ENCODE measurements around the gene SMPD2.

SMPD2 gene

GRCh38 chr6:109485266-109485935, 44.9 kb downstream of the SMPD2 start:
- Histone ChIP-seq H3K18ac (ENCODE audit: low read depth in 1 of 2, low read length in 2 of 2) (no peak overlapping the region), H3K9ac (ENCODE audit: low read length) (no peak overlapping the region), H3K4me2 (ENCODE audit: low read length, poor library complexity, severe bottlenecking) (no peak overlapping the region), H3K23ac (ENCODE audit: low read length in 2 of 2) (no peak overlapping the region), H2BK5ac (ENCODE audit: low read depth, low read length, poor library complexity, severe bottlenecking) (no peak overlapping the region), H2AFZ (ENCODE audit: low read depth, low read length) (no peak overlapping the region), H3K27ac (ENCODE audit: low read length, poor library complexity, severe bottlenecking) (no peak overlapping the region), H3K4ac (ENCODE audit: low read depth in 1 of 2, low read length in 2 of 2) (no peak overlapping the region), H3K9me3 (ENCODE audit: control insufficient read depth, low read length) (no peaks in the 10 kb centered on the region), H3K27me3 (ENCODE audit: control insufficient read depth in 1 of 2, insufficient read depth in 1 of 2, low read length in 2 of 2) (peaks cover 0 to 4% of the 10 kb centered on the region in 2 experiments), H3K4me1 (ENCODE audit: control insufficient read depth, insufficient read depth, low read depth, low read length) (peaks cover 5% of the 10 kb centered on the region), H3K14ac (ENCODE audit: low read length in 2 of 2) (no peak overlapping the region), H4K91ac (ENCODE audit: low read length) (no peak overlapping the region), H2BK120ac (ENCODE audit: low read depth, low read length) (no peak overlapping the region), H3K4me3 (ENCODE audit: insufficient read depth in 1 of 2, low read depth in 1 of 2, low read length in 2 of 2) (no peak overlapping the region), H3K36me3 (ENCODE audit: control insufficient read depth in 1 of 2, insufficient read depth in 2 of 2, low read depth in 1 of 2, low read length in 2 of 2) (peaks cover 2 to 16% of the 10 kb centered on the region in 2 experiments), H2BK15ac (ENCODE audit: low read depth, poor library complexity, severe bottlenecking) (no peak overlapping the region), H4K8ac (ENCODE audit: low read length) (no peak overlapping the region), H2BK12ac (ENCODE audit: low read length in 2 of 2) (no peak overlapping the region), H2AK5ac (ENCODE audit: low read length, severe bottlenecking) (no peak overlapping the region), H3K79me1 (replicated peaks; ENCODE audit: low read length, poor library complexity, severe bottlenecking) (peaks cover 8% of the 10 kb centered on the region)
- WGBS, result 83% methylated on average over 3 of the region's 3 CpGs
- no peak for DNase-seq

DNA sequence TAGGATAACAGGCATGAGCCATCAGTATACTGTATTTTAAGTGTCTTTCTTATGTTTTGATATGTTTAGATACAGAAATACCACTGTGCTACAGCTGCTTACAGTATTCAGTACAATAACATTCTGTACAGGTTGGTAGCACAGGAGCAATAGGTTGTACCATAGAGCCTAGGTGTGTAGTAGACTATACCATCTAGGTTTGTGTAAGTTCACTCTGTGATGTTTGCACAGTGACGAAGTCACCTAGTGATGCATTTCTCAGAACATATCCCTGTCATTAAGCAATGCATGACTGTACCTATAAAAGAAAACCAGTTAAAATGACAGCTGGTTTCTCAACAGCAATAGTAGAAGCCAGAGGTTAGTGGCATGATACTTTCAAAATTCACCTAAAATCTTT, 45.5 kb downstream of the SMPD2 start:
- Histone ChIP-seq H3K18ac (ENCODE audit: low read depth in 1 of 2, low read length in 2 of 2) (no peak overlapping the region), H3K36me3 (ENCODE audit: control insufficient read depth in 1 of 2, insufficient read depth in 2 of 2, low read depth in 1 of 2, low read length in 2 of 2) (peaks cover under 1 to 9% of the 10 kb centered on the region in 2 experiments), H4K8ac (ENCODE audit: low read length) (no peak overlapping the region), H3K4me3 (ENCODE audit: insufficient read depth in 1 of 2, low read depth in 1 of 2, low read length in 2 of 2) (no peak overlapping the region), H2BK5ac (ENCODE audit: low read depth, low read length, poor library complexity, severe bottlenecking) (no peak overlapping the region), H4K91ac (ENCODE audit: low read length) (no peak overlapping the region), H2BK15ac (ENCODE audit: low read depth, poor library complexity, severe bottlenecking) (no peak overlapping the region), H3K9ac (ENCODE audit: low read length) (no peak overlapping the region), H2AK5ac (ENCODE audit: low read length, severe bottlenecking) (no peak overlapping the region), H3K9me3 (ENCODE audit: control insufficient read depth, low read length) (no peaks in the 10 kb centered on the region), H3K4ac (ENCODE audit: low read depth in 1 of 2, low read length in 2 of 2) (no peak overlapping the region), H3K14ac (ENCODE audit: low read length in 2 of 2) (no peak overlapping the region), H3K4me2 (ENCODE audit: low read length, poor library complexity, severe bottlenecking) (no peak overlapping the region), H2BK12ac (ENCODE audit: low read length in 2 of 2) (no peak overlapping the region), H3K23ac (ENCODE audit: low read length in 2 of 2) (no peak overlapping the region), H3K79me1 (replicated peaks; ENCODE audit: low read length, poor library complexity, severe bottlenecking) (peaks cover 8% of the 10 kb centered on the region), H3K27me3 (ENCODE audit: control insufficient read depth in 1 of 2, insufficient read depth in 1 of 2, low read length in 2 of 2) (peaks cover 0 to 4% of the 10 kb centered on the region in 2 experiments), H3K4me1 (ENCODE audit: control insufficient read depth, insufficient read depth, low read depth, low read length) (peaks cover 5% of the 10 kb centered on the region), H2BK120ac (ENCODE audit: low read depth, low read length) (no peak overlapping the region), H3K27ac (ENCODE audit: low read length, poor library complexity, severe bottlenecking) (no peak overlapping the region), H2AFZ (ENCODE audit: low read depth, low read length) (no peak overlapping the region)
- DNase-seq, result no peak
- whole genome bisulfite sequencing, result 71% methylated on average over 1 of the region's 1 CpG

DNA sequence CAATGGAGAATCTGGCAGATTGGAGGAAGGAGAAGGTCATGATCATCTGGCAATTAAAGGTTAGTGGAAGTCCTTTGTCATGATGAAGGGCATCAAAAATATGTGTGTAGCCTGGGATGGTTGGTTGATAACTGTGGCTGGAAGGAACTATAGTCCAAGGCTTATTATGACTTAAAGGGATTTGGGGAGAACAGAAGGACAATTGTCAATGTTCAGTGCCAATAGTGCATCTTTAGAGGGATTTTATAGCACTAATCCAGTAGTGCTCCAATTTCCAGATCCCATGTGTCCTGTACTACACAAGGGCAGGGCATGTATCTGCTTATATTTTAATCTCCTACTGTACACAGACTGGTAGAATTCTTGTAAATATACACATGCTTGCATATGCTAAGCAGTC, 47.5 kb downstream of the SMPD2 start:
- Histone ChIP-seq H3K23ac (ENCODE audit: low read length in 2 of 2) (no peak overlapping the region), H3K4me1 (ENCODE audit: control insufficient read depth, insufficient read depth, low read depth, low read length) (no peaks in the 10 kb centered on the region), H3K27me3 (ENCODE audit: control insufficient read depth in 1 of 2, insufficient read depth in 1 of 2, low read length in 2 of 2) (peaks cover 0 to 7% of the 10 kb centered on the region in 2 experiments), H3K4me2 (ENCODE audit: low read length, poor library complexity, severe bottlenecking) (no peak overlapping the region), H2AK5ac (ENCODE audit: low read length, severe bottlenecking) (no peak overlapping the region), H3K9ac (ENCODE audit: low read length) (no peak overlapping the region), H2BK15ac (ENCODE audit: low read depth, poor library complexity, severe bottlenecking) (no peak overlapping the region), H2BK5ac (ENCODE audit: low read depth, low read length, poor library complexity, severe bottlenecking) (no peak overlapping the region), H3K36me3 (ENCODE audit: control insufficient read depth in 1 of 2, insufficient read depth in 2 of 2, low read depth in 1 of 2, low read length in 2 of 2) (no peaks in the 10 kb centered on the region), H3K79me1 (replicated peaks; ENCODE audit: low read length, poor library complexity, severe bottlenecking) (no peaks in the 10 kb centered on the region), H2BK12ac (ENCODE audit: low read length in 2 of 2) (no peak overlapping the region), H4K8ac (ENCODE audit: low read length) (no peak overlapping the region), H3K9me3 (ENCODE audit: control insufficient read depth, low read length) (no peaks in the 10 kb centered on the region), H3K14ac (ENCODE audit: low read length in 2 of 2) (no peak overlapping the region), H2BK120ac (ENCODE audit: low read depth, low read length) (no peak overlapping the region), H3K27ac (ENCODE audit: low read length, poor library complexity, severe bottlenecking) (no peak overlapping the region), H4K91ac (ENCODE audit: low read length) (no peak overlapping the region), H2AFZ (ENCODE audit: low read depth, low read length) (no peak overlapping the region), H3K4me3 (ENCODE audit: insufficient read depth in 1 of 2, low read depth in 1 of 2, low read length in 2 of 2) (no peak overlapping the region), H3K18ac (ENCODE audit: low read depth in 1 of 2, low read length in 2 of 2) (no peak overlapping the region), H3K4ac (ENCODE audit: low read depth in 1 of 2, low read length in 2 of 2) (no peak overlapping the region)
- DNase-seq, result no peak

GRCh38 chr6:109490713-109491112, 50.2 kb downstream of the SMPD2 start:
- Histone ChIP-seq H3K9ac (ENCODE audit: low read length) (no peak overlapping the region), H3K14ac (ENCODE audit: low read length in 2 of 2) (no peak overlapping the region), H2BK15ac (ENCODE audit: low read depth, poor library complexity, severe bottlenecking) (no peak overlapping the region), H3K9me3 (ENCODE audit: control insufficient read depth, low read length) (no peaks in the 10 kb centered on the region), H4K91ac (ENCODE audit: low read length) (no peak overlapping the region), H3K36me3 (ENCODE audit: control insufficient read depth in 1 of 2, insufficient read depth in 2 of 2, low read depth in 1 of 2, low read length in 2 of 2) (no peaks in the 10 kb centered on the region), H2BK5ac (ENCODE audit: low read depth, low read length, poor library complexity, severe bottlenecking) (no peak overlapping the region), H4K8ac (ENCODE audit: low read length) (no peak overlapping the region), H2AK5ac (ENCODE audit: low read length, severe bottlenecking) (no peak overlapping the region), H3K23ac (ENCODE audit: low read length in 2 of 2) (no peak overlapping the region), H3K4ac (ENCODE audit: low read depth in 1 of 2, low read length in 2 of 2) (no peak overlapping the region), H3K27me3 (ENCODE audit: control insufficient read depth in 1 of 2, insufficient read depth in 1 of 2, low read length in 2 of 2) (peaks cover 0 to 7% of the 10 kb centered on the region in 2 experiments), H3K4me2 (ENCODE audit: low read length, poor library complexity, severe bottlenecking) (no peak overlapping the region), H3K18ac (ENCODE audit: low read depth in 1 of 2, low read length in 2 of 2) (no peak overlapping the region), H3K79me1 (replicated peaks; ENCODE audit: low read length, poor library complexity, severe bottlenecking) (no peaks in the 10 kb centered on the region), H3K4me3 (ENCODE audit: insufficient read depth in 1 of 2, low read depth in 1 of 2, low read length in 2 of 2) (no peak overlapping the region), H2BK12ac (ENCODE audit: low read length in 2 of 2) (no peak overlapping the region), H2AFZ (ENCODE audit: low read depth, low read length) (no peak overlapping the region), H3K4me1 (ENCODE audit: control insufficient read depth, insufficient read depth, low read depth, low read length) (no peaks in the 10 kb centered on the region), H3K27ac (ENCODE audit: low read length, poor library complexity, severe bottlenecking) (no peak overlapping the region), H2BK120ac (ENCODE audit: low read depth, low read length) (no peak overlapping the region)
- no peak for DNase-seq
- WGBS, result no CpG with 5 or more reads among the region's 2 CpGs

Measured in mesenchymal stem cell (in vitro differentiated cells and primary cell).